Uterus (tissue), 2 donors: ENCODE data around the gene ASAP2.

Experiments used
- POLR2A ChIP-seq, 2 donors: fragments of 450-650 bp; IDR thresholded peaks; one replicate each; pipeline ENCODE4 v1.6.1; 2016; ENCODE audit warnings: antibody characterized with exemption in 2 of 2, mild to moderate bottlenecking in 1 of 2, moderate library complexity in 1 of 2
- TF ChIP-seq, protein P1 (sequence below), 4 experiments: fragments of 200-600 bp in 2 of 4; fragments of 450-650 bp in 2 of 4; sonication (generic) in 2 of 4; IDR thresholded peaks; one replicate each; pipeline ENCODE4 v1.5.1; 2016 to 2019; ENCODE audit warnings: antibody characterized with exemption in 4 of 4, mild to moderate bottlenecking in 2 of 4, moderate library complexity in 1 of 4

- TF ChIP-seq, protein P1, sequence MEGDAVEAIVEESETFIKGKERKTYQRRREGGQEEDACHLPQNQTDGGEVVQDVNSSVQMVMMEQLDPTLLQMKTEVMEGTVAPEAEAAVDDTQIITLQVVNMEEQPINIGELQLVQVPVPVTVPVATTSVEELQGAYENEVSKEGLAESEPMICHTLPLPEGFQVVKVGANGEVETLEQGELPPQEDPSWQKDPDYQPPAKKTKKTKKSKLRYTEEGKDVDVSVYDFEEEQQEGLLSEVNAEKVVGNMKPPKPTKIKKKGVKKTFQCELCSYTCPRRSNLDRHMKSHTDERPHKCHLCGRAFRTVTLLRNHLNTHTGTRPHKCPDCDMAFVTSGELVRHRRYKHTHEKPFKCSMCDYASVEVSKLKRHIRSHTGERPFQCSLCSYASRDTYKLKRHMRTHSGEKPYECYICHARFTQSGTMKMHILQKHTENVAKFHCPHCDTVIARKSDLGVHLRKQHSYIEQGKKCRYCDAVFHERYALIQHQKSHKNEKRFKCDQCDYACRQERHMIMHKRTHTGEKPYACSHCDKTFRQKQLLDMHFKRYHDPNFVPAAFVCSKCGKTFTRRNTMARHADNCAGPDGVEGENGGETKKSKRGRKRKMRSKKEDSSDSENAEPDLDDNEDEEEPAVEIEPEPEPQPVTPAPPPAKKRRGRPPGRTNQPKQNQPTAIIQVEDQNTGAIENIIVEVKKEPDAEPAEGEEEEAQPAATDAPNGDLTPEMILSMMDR (IDR thresholded peaks at IDR 0.05), result no peak
- no peak for TF ChIP-seq POLR2A (IDR thresholded peaks at IDR 0.05)
These were observed 56.8 kb downstream of the ASAP2 start for GRCh38 chr2:9263428-9263827.
